SKM-1 (cell line): ENCODE data around the gene FYB2.
"Not testable (repeated sequence)": the region's sequence is repeated elsewhere in the genome, so short reads cannot be mapped to it uniquely, and the experiment has no call there.

Source experiments
- DNase-seq: peaks from one replicate; lab custom pipeline; 2025; ENCODE audit not compliant: unreplicated experiment; lab: John Stamatoyannopoulos, UW

The FYB2 gene

GRCh38 chr1:56797065-56797685 lies 22.0 kb downstream of the FYB2 start:
- DNase-seq: no peak

- DNase-seq: no peak
Observed at GRCh38 chr1:56795870-56796269, 23.3 kb downstream of the FYB2 start.

GRCh38 chr1:56790036-56790435 lies 29.2 kb downstream of the FYB2 start:
- DNase-seq: no peak

GRCh38 chr1:56788588-56788987 lies 30.6 kb downstream of the FYB2 start:
- no peak for DNase-seq

- DNase-seq: no peak
Observed at GRCh38 chr1:56788102-56788501, 31.1 kb downstream of the FYB2 start.

GRCh38 chr1:56787330-56787729 lies 31.9 kb downstream of the FYB2 start:
- DNase-seq: no peak

- no peak for DNase-seq
Observed at GRCh38 chr1:56782773-56783172, 36.4 kb downstream of the FYB2 start.

GRCh38 chr1:56780826-56781225 lies 38.4 kb downstream of the FYB2 start:
- DNase-seq: no peak

- DNase-seq: no peak
Observed at GRCh38 chr1:56780128-56780750, 39.0 kb downstream of the FYB2 start.

- no peak for DNase-seq
Observed at GRCh38 chr1:56777972-56778371, 41.2 kb downstream of the FYB2 start.

- DNase-seq: not testable (repeated sequence)
Observed at GRCh38 chr1:56774732-56775131, 44.5 kb downstream of the FYB2 start.

- DNase-seq: no peak
Observed at GRCh38 chr1:56774067-56774609, 45.1 kb downstream of the FYB2 start.

- no peak for DNase-seq
Observed at GRCh38 chr1:56773341-56774066, 45.7 kb downstream of the FYB2 start.

- DNase-seq: no peak
Observed at GRCh38 chr1:56771717-56772116, 47.5 kb downstream of the FYB2 start.

- DNase-seq: no peak
Observed at GRCh38 chr1:56758794-56759193, 60.4 kb downstream of the FYB2 start.

GRCh38 chr1:56758135-56758534 lies 61.1 kb downstream of the FYB2 start:
- DNase-seq: no peak

GRCh38 chr1:56755911-56756310 lies 63.3 kb downstream of the FYB2 start:
- DNase-seq: no peak

- no peak for DNase-seq
Observed at GRCh38 chr1:56754708-56755479, 64.3 kb downstream of the FYB2 start.

GRCh38 chr1:56745231-56745630 lies 74.0 kb downstream of the FYB2 start:
- no peak for DNase-seq

GRCh38 chr1:56728964-56729363 lies 90.2 kb downstream of the FYB2 start:
- no peak for DNase-seq

- DNase-seq: no peak
Observed at GRCh38 chr1:56726706-56727105, 92.5 kb downstream of the FYB2 start.
